ENCODE measurements around the gene FKBP5.

The FKBP5 gene

GRCh38 chr6:35626401-35626800 lies 62.3 kb downstream of the FKBP5 start:
- Histone ChIP-seq H3K14ac (ENCODE audit: low read length) (no peak overlapping the region), H3K36me3 (replicated peaks in 1 of 2; ENCODE audit: control insufficient read depth in 2 of 2, insufficient read depth in 2 of 2, low read length in 2 of 2) (peaks cover 0 to 85% of the 10 kb centered on the region in 2 donors), H3K9me3 (replicated peaks in 1 of 2; ENCODE audit: control insufficient read depth in 2 of 2, insufficient read depth in 1 of 2, low read depth in 1 of 2, low read length in 2 of 2) (no peaks in the 10 kb centered on the region), H2BK5ac (ENCODE audit: low read length) (no peak overlapping the region), H2AK5ac (ENCODE audit: low read depth, low read length) (no peak overlapping the region), H3K4me3 (ENCODE audit: low read length in 2 of 2) (no peak overlapping the region), H3K18ac (ENCODE audit: low read length) (no peak overlapping the region), H3K4me1 (ENCODE audit: control insufficient read depth in 2 of 2, insufficient read depth in 1 of 2, low read depth in 1 of 2, low read length in 2 of 2) (no peaks in the 10 kb centered on the region), H2BK12ac (ENCODE audit: low read length) (no peak overlapping the region), H4K8ac (ENCODE audit: low read depth, low read length) (no peak overlapping the region), H2BK120ac (ENCODE audit: low read depth, low read length) (no peak overlapping the region), H3K23ac (ENCODE audit: low read depth, low read length, poor library complexity) (no peak overlapping the region), H2AFZ (ENCODE audit: low read length) (no peak overlapping the region), H3K4me2 (ENCODE audit: insufficient read depth, low read length, poor library complexity, severe bottlenecking) (no peak overlapping the region), H2BK15ac (ENCODE audit: low read length) (no peak overlapping the region), H3K79me1 (ENCODE audit: low read depth, low read length) (no peaks in the 10 kb centered on the region), H3K9ac (ENCODE audit: low read depth, low read length, poor library complexity) (no peak overlapping the region), H3K27ac (replicated peaks; ENCODE audit: low read length) (no peak overlapping the region), H3K4ac (ENCODE audit: low read length) (no peak overlapping the region), H3K27me3 (ENCODE audit: control insufficient read depth in 3 of 3, insufficient read depth in 3 of 3, low read depth in 1 of 3, low read length in 3 of 3) (no peaks in the 10 kb centered on the region), H4K91ac (ENCODE audit: low read depth, low read length, poor library complexity) (no peak overlapping the region)
- WGBS, 2 donors (ENCODE audit: extremely low coverage in 2 of 2, insufficient read length in 2 of 2, insufficient replicate concordance in 1 of 2) = no CpG with 5 or more reads among the region's 2 CpGs
- no peak for DNase-seq (ENCODE audit: low spot score)

DNA sequence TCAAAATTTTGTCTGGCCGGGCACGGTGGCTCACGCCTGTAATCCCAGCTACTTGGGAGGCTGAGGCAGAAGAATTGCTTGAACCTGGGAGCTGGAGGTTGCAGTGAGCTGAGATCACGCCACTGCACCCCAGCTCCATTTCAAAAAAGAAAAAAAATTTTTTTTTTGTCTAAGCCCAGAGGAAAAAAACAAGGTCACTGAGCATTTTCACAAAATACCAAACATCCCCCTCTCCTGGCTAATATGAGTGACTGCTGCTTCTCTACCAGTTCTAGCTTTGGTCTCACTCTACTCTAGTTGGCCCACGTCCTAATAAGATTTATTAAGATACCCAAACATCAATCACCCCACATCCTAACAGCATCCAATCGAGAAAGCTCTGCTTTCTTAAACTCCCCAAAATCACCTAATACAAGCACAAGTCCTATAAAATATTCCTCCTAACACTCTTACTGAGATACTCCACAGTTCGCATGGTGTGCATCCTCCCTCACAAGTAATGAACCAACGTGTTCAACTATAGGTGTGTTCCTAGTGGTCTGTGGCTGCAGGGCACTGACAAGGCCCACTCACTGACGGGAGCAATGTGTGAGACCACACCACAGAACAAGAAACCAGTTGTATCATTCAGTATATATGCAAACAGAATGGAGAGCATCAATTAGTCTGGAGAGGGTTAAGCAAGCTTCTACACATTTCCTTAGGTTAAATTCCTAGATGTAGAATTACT lies 64.2 kb downstream of the FKBP5 start:
- Histone ChIP-seq H2BK120ac (ENCODE audit: low read depth, low read length) (no peak overlapping the region), H3K79me1 (ENCODE audit: low read depth, low read length) (no peaks in the 10 kb centered on the region), H2BK12ac (ENCODE audit: low read length) (no peak overlapping the region), H3K36me3 (replicated peaks in 1 of 2; ENCODE audit: control insufficient read depth in 2 of 2, insufficient read depth in 2 of 2, low read length in 2 of 2) (peaks cover 4 to 83% of the 10 kb centered on the region in 2 donors), H3K9ac (ENCODE audit: low read depth, low read length, poor library complexity) (no peak overlapping the region), H3K18ac (ENCODE audit: low read length) (no peak overlapping the region), H3K27me3 (ENCODE audit: control insufficient read depth in 3 of 3, insufficient read depth in 3 of 3, low read depth in 1 of 3, low read length in 3 of 3) (no peaks in the 10 kb centered on the region), H3K23ac (ENCODE audit: low read depth, low read length, poor library complexity) (no peak overlapping the region), H4K91ac (ENCODE audit: low read depth, low read length, poor library complexity) (no peak overlapping the region), H3K4me2 (ENCODE audit: insufficient read depth, low read length, poor library complexity, severe bottlenecking) (no peak overlapping the region), H4K8ac (ENCODE audit: low read depth, low read length) (no peak overlapping the region), H3K14ac (ENCODE audit: low read length) (peak overlapping the region; percentile 22), H2BK5ac (ENCODE audit: low read length) (no peak overlapping the region), H3K9me3 (replicated peaks in 1 of 2; ENCODE audit: control insufficient read depth in 2 of 2, insufficient read depth in 1 of 2, low read depth in 1 of 2, low read length in 2 of 2) (no peaks in the 10 kb centered on the region), H2BK15ac (ENCODE audit: low read length) (no peak overlapping the region), H3K4ac (ENCODE audit: low read length) (no peak overlapping the region), H3K4me1 (ENCODE audit: control insufficient read depth in 2 of 2, insufficient read depth in 1 of 2, low read depth in 1 of 2, low read length in 2 of 2) (no peaks in the 10 kb centered on the region), H2AK5ac (ENCODE audit: low read depth, low read length) (no peak overlapping the region), H3K4me3 (ENCODE audit: low read length in 2 of 2) (no peak overlapping the region), H3K27ac (replicated peaks; ENCODE audit: low read length) (no peak overlapping the region), H2AFZ (ENCODE audit: low read length) (no peak overlapping the region)
- no peak for DNase-seq (ENCODE audit: low spot score)
- no CpG with 5 or more reads among the region's 9 CpGs for WGBS, 2 donors (ENCODE audit: extremely low coverage in 2 of 2, insufficient read length in 2 of 2, insufficient replicate concordance in 1 of 2)

DNA sequence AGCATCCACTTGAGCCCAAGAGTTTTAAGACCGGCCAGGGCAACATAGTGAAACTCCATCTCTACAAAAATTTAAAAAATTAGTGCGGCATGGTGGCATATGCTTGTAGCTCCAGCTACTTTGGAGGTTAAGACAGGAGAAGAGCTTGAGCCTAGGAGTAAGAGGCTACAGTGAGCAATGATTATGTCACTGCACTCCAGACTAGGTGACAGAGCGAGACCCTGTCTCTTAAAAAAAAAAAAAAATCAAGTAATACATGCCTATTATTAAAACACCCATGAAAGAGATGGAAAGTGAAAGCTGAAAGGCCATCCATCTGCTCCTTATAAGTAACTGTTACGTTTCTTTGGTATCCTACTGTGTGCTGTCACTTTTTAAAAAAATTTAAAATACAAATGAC lies 66.4 kb downstream of the FKBP5 start:
- Histone ChIP-seq H3K18ac (ENCODE audit: low read length) (no peak overlapping the region), H3K27ac (replicated peaks; ENCODE audit: low read length) (no peak overlapping the region), H3K4me1 (ENCODE audit: control insufficient read depth in 2 of 2, insufficient read depth in 1 of 2, low read depth in 1 of 2, low read length in 2 of 2) (no peaks in the 10 kb centered on the region), H2BK12ac (ENCODE audit: low read length) (no peak overlapping the region), H3K4ac (ENCODE audit: low read length) (no peak overlapping the region), H3K36me3 (replicated peaks in 1 of 2; ENCODE audit: control insufficient read depth in 2 of 2, insufficient read depth in 2 of 2, low read length in 2 of 2) (peaks cover 6 to 88% of the 10 kb centered on the region in 2 donors), H3K23ac (ENCODE audit: low read depth, low read length, poor library complexity) (no peak overlapping the region), H3K4me2 (ENCODE audit: insufficient read depth, low read length, poor library complexity, severe bottlenecking) (no peak overlapping the region), H3K9ac (ENCODE audit: low read depth, low read length, poor library complexity) (no peak overlapping the region), H2BK5ac (ENCODE audit: low read length) (no peak overlapping the region), H3K14ac (ENCODE audit: low read length) (no peak overlapping the region), H2BK120ac (ENCODE audit: low read depth, low read length) (no peak overlapping the region), H4K91ac (ENCODE audit: low read depth, low read length, poor library complexity) (no peak overlapping the region), H2AFZ (ENCODE audit: low read length) (no peak overlapping the region), H2AK5ac (ENCODE audit: low read depth, low read length) (no peak overlapping the region), H4K8ac (ENCODE audit: low read depth, low read length) (no peak overlapping the region), H3K27me3 (ENCODE audit: control insufficient read depth in 3 of 3, insufficient read depth in 3 of 3, low read depth in 1 of 3, low read length in 3 of 3) (no peaks in the 10 kb centered on the region), H3K79me1 (ENCODE audit: low read depth, low read length) (no peaks in the 10 kb centered on the region), H3K4me3 (ENCODE audit: low read length in 2 of 2) (no peak overlapping the region), H2BK15ac (ENCODE audit: low read length) (no peak overlapping the region), H3K9me3 (replicated peaks in 1 of 2; ENCODE audit: control insufficient read depth in 2 of 2, insufficient read depth in 1 of 2, low read depth in 1 of 2, low read length in 2 of 2) (no peaks in the 10 kb centered on the region)
- DNase-seq (ENCODE audit: low spot score) = no peak
- no CpG with 5 or more reads among the region's 4 CpGs for WGBS, 2 donors (ENCODE audit: extremely low coverage in 2 of 2, insufficient read length in 2 of 2, insufficient replicate concordance in 1 of 2)

GRCh38 chr6:35620706-35621105 lies 68.0 kb downstream of the FKBP5 start:
- Histone ChIP-seq H2AFZ (ENCODE audit: low read length) (no peak overlapping the region), H3K36me3 (replicated peaks in 1 of 2; ENCODE audit: control insufficient read depth in 2 of 2, insufficient read depth in 2 of 2, low read length in 2 of 2) (peaks cover 6 to 89% of the 10 kb centered on the region in 2 donors), H3K4me3 (ENCODE audit: low read length in 2 of 2) (no peak overlapping the region), H4K8ac (ENCODE audit: low read depth, low read length) (no peak overlapping the region), H3K9ac (ENCODE audit: low read depth, low read length, poor library complexity) (no peak overlapping the region), H3K27ac (replicated peaks; ENCODE audit: low read length) (no peak overlapping the region), H3K9me3 (replicated peaks in 1 of 2; ENCODE audit: control insufficient read depth in 2 of 2, insufficient read depth in 1 of 2, low read depth in 1 of 2, low read length in 2 of 2) (no peaks in the 10 kb centered on the region), H2BK5ac (ENCODE audit: low read length) (no peak overlapping the region), H2BK15ac (ENCODE audit: low read length) (no peak overlapping the region), H3K14ac (ENCODE audit: low read length) (no peak overlapping the region), H4K91ac (ENCODE audit: low read depth, low read length, poor library complexity) (no peak overlapping the region), H3K27me3 (ENCODE audit: control insufficient read depth in 3 of 3, insufficient read depth in 3 of 3, low read depth in 1 of 3, low read length in 3 of 3) (no peaks in the 10 kb centered on the region), H2AK5ac (ENCODE audit: low read depth, low read length) (no peak overlapping the region), H3K23ac (ENCODE audit: low read depth, low read length, poor library complexity) (no peak overlapping the region), H3K4me1 (ENCODE audit: control insufficient read depth in 2 of 2, insufficient read depth in 1 of 2, low read depth in 1 of 2, low read length in 2 of 2) (no peaks in the 10 kb centered on the region), H2BK12ac (ENCODE audit: low read length) (no peak overlapping the region), H3K79me1 (ENCODE audit: low read depth, low read length) (no peaks in the 10 kb centered on the region), H3K4me2 (ENCODE audit: insufficient read depth, low read length, poor library complexity, severe bottlenecking) (no peak overlapping the region), H3K18ac (ENCODE audit: low read length) (no peak overlapping the region), H3K4ac (ENCODE audit: low read length) (no peak overlapping the region), H2BK120ac (ENCODE audit: low read depth, low read length) (no peak overlapping the region)
- WGBS, 2 donors (ENCODE audit: extremely low coverage in 2 of 2, insufficient read length in 2 of 2, insufficient replicate concordance in 1 of 2) = no CpG with 5 or more reads among the region's 1 CpG
- DNase-seq (ENCODE audit: low spot score) = no peak

All from neuronal stem cell (in vitro differentiated cells).